NCI-H774 (cell line): ENCODE measurements around the gene RAB33A.

Experiments used
- DNase-seq: peaks from one replicate; lab custom pipeline; 2025; lab: John Stamatoyannopoulos, UW

RAB33A gene

DNA sequence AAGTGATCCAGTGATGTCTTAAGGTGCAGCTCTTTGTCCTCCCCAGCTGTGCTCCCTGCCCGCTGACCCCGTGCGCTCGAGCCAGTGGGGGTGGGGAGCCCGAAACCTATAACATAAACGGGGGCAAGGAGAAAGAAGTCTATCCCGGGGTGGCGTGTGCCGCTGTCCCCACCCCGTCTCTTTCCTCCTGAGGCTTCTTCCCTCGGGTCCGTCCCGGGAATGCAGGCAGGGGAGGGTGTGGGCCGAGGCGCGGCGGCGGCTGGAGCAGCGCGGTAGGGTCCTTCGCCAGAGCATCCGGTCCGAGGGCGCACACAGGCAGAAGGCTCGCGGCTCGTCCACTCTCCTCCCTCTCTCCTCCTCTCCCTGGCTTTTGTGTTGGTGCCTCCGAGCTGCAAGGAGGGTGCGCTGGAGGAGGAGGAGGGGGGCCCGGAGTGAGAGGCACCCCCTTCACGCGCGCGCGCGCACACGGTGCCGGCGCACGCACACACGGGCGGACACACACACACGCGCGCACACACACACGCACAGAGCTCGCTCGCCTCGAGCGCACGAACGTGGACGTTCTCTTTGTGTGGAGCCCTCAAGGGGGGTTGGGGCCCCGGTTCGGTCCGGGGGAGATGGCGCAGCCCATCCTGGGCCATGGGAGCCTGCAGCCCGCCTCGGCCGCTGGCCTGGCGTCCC is at the start of gene RAB33A:
RAB33A (plus strand) TSS at position 517 of the 681 bp plus-strand sequence; CDS start at position 618, 101 bp downstream.
- peak; percentile 15 for DNase-seq

GRCh38 chrX:130124577-130124976 is 47.2 kb upstream of the RAB33A start:
- DNase-seq, result no peak

DNA sequence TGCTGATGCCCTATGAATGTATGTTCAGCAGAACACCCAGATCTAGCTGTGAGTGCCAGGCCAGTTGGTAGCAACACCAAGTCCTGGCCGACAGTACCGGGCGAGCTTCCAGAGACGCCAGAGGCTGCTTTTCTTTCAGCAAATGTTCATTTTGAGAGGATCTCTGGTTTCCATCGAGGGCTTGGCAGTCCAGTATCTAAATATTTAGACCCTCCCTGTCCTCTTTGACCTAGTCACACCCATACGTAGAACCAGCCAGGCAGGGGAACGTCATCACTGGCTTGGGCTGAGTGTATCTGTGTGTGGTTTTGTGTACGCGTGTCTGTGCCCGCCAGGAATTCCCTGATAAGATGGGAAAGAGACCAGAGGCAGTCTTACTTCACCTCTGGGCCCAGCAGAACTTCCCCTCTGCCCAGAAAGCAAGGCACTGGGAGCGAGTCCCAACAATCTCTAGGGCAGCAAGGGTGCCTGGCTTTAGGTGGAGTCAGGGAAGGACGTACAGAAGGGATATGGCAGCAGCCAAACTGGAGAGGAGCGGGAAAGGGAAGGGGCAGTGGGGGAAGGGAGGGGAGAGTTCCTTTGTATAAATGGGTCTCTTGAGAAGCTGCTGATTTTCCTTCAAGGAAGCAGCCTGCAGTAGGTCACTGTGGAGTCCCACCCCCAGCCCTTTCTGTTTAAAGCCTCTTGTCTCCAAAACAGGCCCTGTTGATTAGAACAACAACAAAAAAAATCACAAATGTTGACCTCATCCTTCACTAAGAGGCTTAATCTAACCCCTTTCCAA is 46.5 kb upstream of the RAB33A start:
- DNase-seq, result no peak

GRCh38 chrX:130130990-130131389 is 40.8 kb upstream of the RAB33A start:
- no peak for DNase-seq

DNA sequence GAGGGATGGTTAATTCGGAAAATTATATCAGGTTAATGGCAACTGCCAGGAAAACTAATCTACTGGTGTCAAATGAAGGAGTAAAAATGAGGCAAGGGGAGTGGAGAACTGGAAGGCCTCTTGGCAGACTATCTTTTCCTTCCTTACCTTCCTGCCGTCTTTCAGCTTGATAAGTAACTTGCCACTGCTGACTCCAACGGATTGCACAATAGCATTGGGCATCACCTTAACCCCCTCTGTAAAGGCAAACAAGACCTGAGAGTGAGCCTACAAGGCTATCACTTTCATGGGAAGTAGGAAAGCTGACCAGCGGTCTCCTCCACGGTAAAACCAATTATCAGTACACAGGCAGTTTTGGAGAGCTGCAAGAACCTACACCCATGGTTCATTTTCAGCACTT is 35.3 kb upstream of the RAB33A start:
- DNase-seq, result no peak

- DNase-seq, result no peak
Measured at GRCh38 chrX:130136961-130137360, 34.8 kb upstream of the RAB33A start.

DNA sequence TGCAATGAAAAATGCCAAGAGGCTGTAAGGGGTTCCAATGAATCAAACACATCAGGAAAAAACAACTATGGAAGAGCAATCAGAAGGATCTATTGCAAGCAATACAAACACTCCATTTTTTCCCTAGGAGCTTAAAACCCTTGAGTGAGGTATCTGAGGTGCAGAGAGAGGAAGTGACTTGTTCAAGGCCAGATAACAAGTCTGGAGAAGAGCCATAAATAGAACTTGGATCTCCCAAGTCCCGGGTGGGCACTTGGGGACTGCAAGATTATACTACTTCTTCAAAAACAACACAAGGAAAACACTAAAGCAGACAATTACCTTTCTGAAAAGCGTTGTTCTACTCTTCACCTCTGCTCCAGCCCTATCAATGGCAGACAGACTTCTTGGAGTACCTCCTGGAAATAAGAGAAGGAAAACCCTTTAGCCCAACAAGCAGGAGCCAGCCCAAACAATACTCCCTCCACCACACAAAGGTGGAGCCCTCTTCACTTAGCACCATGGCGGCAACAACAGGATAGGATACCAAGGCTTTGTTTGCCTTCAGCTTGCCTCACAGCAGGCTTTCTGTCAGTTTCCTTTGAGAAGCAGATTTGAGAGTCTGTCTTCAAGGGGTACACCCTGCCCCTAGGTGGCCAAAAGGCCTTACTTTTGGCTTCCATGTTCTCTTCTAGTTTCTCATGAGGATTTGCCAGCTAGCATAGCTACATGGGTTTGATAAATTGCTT is 32.1 kb upstream of the RAB33A start:
- DNase-seq, result no peak

DNA sequence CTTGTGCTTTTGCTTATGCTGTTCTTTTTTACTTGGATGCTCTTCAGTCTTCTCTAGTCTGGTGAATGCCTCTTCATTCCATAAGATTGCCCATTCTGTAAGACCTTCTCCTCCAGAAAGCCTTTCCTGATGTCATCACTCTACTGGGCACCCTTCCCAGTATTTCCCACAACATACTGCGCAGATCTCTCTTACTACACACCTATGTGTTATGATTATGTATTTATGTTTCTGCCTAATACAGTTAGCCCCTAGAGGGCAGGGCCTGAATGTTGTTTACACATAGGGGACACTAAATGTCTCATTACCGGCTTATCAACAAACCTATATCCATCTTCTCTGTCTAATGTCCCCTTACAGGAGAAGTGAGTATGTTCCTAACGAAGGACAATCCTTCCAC is 27.3 kb upstream of the RAB33A start:
- no peak for DNase-seq

GRCh38 chrX:130145123-130145522 is 26.6 kb upstream of the RAB33A start:
- DNase-seq, result no peak

DNA sequence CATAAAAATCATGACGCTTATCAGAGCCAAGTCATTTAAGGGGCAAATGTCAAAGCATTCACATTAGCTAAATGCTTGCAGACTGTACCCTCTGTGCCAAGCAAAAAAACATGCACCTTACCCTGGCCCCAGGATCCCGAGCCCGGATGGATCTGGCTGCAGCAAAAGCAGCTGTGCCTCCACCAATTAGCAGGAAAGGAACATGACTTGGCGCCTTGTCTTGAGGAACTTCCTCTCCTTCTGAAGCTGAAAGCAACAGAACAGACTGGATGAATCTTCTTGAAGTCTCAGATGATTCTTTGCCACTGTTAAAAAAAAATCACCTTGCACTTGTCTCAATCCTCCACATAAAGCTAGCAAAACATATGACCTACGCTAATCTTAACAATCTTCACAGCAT is 24.1 kb upstream of the RAB33A start:
- no peak for DNase-seq

- no peak for DNase-seq
Measured at GRCh38 chrX:130155564-130155963, 16.2 kb upstream of the RAB33A start.

DNA sequence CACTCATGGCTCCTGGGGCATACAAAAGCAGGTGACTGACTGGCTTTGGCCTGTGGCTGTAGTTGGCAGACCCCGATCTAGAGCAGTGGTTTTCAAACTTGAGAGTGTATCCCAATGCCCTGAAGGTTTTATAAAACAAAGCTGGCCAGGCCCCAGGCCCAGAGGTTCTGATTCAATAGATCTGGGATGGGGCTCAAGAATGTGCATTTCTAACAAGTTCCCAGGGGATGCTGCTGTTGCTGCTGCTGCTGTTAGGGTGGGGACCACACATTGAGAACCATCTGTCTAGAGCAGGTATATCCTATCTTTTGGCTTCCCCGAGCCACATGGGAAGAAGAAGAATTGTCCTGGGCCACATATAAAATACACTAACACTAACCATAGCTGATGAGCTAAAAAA is 13.5 kb upstream of the RAB33A start:
- no peak for DNase-seq

- DNase-seq, result no peak
Measured at GRCh38 chrX:130159776-130160175, 12.0 kb upstream of the RAB33A start.

GRCh38 chrX:130162094-130162735 is 9.5 kb upstream of the RAB33A start:
- DNase-seq, result no peak

DNA sequence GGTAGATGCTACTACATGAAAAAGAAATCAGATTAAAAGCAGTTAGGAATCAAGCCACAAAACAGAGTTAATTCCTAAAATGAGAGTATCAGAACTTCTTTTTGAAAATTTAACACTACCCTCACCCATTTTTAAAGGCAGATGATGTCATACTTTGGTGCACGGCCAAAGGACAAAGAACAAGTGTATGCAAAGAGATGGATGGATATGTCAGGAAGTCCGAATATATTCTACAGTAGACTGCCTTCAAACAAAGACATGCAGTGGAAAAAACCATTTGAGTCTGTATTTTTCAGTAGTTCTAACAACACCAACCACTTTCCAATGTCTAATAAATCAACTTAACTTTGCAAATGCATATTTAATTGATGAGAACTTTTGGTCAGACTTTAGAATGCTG is 8.4 kb upstream of the RAB33A start:
- no peak for DNase-seq

- no peak for DNase-seq
Measured at GRCh38 chrX:130165181-130165702, 6.5 kb upstream of the RAB33A start.

- DNase-seq, result peak; percentile 95
Measured at GRCh38 chrX:130165703-130166502, 5.9 kb upstream of the RAB33A start, which contains the start of gene AIFM1. TSS of gene AIFM1 (minus strand) at chrX:130165841. CDS start at chrX:130165656, 185 bp downstream.

- DNase-seq, result no peak
Measured at GRCh38 chrX:130166503-130166777, 5.3 kb upstream of the RAB33A start.

GRCh38 chrX:130167040-130167439 is 4.7 kb upstream of the RAB33A start:
- no peak for DNase-seq

GRCh38 chrX:130170752-130171445 is 863 bp upstream of the RAB33A start:
- peak; percentile 74 for DNase-seq
